Fibroblast of peridontal ligament (primary cell): ENCODE data around the gene ZNF331.
A peak's percentile ranks its signal among the peaks of the same experiment; 100 is the strongest.

Source experiments
- DNase-seq: peaks from one replicate; pipeline ENCODE4 v3.0.0-alpha.2; 2010; ENCODE audit errors: extremely low read depth

The ZNF331 gene

DNA sequence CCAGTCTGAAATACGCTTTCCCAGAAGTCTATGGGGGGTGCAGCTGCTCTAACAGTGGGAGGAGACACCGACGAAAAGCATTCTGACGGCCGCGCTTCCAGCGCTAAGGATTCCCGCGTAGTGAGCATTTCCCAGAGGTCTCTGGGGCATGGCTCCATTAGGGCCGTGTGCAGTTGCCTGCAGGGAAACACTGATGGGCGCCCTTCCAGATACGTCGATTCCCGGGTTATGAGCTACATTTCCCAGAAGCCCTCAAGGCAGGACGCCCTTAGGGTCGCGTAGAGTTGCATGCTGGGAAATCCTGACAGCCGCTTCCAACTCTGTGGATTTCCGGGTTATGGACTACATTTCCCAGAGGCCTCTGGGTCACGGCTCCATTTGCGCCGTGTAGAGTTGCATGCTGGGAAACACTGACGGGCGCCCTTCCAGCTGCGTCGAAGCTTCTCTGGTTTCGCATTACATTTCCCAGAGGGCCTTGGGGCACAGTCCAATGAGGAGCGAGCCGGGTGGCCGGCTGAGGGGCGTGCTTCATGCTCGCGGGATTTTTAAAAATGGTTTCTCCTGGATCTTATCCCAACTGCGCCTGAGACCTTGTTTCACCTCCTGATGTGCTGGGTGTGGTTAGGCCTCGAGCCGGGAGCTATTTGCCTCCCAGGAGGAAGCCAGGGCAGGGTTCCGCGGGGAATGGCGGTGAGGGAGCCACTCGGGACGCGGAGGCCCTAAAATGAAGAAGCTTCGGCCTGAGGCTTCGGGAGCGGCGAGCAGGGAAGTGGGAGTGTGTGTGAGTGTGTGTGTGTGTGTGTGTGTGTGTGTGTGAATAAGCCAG, 17.2 kb upstream of the ZNF331 start:
- peak; percentile 99 for DNase-seq

DNA sequence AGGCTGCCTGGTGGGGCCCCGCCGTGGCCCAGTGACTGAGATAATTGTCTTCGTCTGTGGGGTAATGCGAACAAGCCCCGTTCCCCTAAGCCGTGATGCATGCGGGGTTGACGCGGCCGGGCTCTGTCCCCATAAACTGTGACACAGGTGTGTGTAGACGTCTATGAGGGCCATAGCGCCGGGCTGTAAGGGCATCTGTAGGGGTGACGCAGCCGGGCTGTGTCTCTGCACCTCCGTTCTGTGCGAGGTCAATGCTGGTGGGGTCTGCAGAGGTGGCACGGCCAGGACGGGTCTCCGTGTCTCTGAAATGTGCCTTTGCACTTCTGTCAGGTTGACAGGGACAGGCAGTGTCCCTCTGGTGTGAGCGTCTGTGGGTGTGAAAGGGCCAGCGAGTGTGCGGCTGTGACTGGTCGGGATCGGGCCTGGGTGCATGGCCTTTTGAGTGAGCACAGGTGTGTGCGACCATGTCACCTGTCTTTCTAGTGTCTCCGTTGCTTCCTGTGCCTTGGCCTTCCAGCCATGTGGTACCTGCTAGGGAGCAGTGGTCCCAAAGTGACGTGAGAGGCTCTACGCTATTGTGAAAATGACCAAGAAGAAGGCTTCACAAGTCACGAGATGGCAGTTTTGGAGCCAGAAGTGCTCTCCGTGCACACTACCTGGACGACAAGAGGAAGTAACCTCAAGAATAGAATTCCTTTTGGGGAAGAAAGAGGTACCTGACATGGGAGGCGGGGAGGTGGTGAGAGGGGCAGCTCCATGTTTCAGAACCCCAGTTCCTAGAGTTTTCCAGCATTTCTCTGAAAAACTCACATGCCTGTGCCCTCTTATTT, 16.4 kb upstream of the ZNF331 start:
- no peak for DNase-seq

DNA sequence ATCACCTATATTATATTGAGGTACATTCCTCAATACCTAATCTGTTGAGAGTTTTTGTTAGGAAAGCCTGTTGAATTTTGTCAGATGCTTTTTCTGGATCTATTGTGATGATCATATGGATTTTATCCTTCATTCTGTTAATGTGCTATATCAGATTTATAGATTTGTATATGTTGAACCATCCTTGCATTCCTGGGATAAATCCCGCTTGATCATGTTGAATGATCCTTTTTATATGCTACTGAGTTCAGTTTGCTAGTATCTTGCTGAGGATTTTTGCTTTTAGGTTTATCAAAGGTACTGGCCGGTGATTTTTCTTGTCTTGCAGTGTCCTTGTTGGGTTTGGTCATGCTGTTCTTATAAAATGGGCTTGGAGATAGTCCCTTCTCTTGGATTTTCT, 12.0 kb upstream of the ZNF331 start:
- DNase-seq: no peak

DNA sequence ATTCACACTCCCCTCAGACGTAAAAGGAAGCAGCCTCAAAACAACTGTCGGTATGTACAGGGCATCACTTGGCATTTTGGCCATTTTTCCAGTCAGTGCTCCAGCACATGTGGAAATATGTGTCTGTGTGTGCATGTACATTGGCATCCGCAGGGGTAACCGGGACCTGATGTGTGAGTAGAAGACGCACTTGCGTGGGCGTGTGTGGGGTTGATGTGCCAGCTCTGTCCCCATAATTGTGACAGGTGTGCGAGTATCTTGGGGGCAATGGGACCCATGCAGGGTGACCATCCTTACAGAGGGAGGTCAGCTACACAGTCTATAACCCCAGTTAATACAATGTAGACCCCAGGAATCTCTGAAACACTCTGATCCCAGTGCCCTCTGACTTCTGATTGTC, 7.3 kb upstream of the ZNF331 start:
- no peak for DNase-seq

DNA sequence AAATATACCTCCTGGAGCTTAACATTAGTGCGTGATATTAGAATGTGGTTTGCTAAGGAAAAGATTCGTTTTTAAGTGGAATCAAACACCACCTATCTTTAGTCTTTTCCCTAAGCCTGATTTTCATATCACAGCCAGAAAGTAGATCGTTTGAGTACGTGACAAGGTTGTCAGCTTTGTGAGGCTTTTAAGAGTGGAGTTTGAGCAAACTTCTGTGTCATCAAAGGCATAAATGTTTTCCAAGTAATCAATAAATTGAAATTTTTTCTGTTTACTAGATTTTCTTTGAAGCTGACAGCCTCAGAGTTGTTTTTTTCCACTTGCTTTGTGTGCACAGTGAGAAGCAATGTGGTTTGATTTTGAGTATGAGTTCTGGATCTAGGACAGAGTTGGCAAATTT, 6.5 kb upstream of the ZNF331 start:
- no peak for DNase-seq

DNA sequence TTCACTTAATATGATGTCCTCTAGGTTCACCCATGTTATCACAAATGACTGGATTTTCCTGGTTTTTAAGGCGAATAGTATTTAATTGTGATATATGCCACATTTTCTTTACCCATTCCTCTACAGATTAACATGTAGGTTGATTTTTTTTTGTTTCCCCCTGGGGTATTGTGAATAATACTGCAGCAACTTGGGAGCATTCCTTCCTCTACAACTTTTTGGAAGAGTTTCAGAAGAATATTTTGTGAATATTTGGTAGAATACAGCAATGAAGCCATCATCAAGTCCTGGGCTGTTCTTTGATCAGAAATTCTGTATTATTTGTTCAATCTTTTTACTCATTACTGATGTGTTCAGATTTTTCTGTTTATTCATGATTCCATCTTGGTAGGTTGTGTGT, 5.6 kb upstream of the ZNF331 start:
- DNase-seq: peak; percentile 52

DNA sequence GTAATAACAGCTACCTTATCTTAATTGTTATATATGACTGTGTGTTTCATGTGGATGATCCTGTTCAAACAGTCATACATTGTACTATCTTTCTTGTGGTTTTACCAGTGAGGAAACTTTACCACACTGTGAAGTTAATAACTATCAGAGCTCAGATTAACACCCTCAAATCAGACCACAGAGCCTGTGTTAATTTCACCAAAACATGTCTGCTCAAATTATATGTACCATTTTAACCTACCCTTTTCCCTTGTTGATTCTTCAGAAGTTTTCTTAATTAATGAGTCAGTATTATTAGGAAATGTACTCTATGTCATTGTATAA, 1.8 kb upstream of the ZNF331 start:
- no peak for DNase-seq

DNA sequence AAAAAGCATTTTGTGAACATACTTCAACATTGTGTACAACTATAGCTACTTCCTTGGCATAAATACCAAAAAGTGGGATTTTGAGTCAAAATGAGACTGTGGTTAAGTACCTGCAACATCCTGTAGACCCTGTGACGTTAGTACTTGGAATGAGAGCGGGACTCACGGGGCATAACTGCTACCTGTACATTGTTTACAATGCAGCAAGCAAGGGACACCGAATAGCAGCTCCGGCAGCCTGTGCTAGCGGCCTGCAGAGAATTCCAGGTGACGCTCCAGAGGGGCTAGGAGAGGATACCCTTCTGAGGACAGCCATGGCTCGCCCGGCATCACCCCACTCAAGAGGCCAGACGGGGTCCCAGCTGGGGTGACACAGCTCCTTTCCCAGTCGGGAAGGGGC, 824 bp upstream of the ZNF331 start:
- no peak for DNase-seq

DNA sequence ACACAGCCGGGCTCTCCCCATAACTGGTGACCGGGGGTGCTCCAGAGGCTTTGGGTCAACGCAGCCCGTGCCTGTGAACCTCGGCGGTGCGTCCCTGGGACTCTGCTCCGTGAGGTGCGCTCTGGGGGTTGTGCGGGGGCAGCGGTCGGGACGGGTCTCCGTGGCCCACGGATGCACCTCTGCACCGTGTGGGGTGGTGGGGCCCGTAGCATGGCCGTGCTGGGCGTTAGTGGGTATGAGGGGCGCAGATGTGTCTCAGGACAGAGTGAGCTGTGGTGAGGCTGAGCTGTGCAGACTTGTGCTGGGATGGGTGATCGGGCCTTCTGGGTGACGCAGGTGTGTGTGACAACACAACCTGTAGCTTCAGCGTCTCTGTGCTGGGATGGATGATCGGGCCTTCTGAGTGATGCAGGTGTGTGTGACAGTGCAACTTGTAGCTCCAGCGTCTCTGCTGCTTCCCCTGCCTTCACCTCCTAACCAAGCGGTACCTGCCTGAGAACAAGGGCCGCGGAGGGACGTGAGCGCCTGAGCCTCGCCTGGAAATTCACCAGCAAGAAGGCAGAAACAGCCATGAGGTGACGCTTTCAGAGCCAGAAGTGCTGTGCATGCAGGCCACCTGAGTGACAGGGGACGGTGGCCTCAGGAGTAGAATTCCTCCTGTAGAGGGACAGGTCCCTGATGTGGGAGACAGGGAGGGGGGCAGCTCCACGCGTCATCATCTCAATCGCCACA, 599 bp downstream of the ZNF331 start:
- DNase-seq: no peak

DNA sequence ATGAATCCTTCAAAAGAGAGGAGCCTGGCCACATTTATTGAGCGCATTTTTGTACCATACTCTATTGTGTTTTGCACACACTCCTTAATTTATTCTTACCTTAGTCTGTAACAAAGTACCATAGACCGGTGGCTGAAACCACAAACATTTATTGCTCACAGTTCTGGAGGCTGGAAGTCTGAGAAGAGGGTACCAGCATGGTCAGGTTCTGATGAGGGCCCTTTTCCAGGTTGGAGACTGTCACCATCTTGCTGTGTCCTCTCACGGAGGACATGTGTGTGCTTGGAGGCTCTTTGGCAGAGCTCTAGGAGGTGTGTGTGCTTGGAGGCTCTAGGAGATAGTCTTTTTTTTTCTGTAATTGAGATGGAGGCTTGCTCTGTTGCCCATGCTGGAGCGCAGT, 2.1 kb downstream of the ZNF331 start:
- DNase-seq: no peak

DNA sequence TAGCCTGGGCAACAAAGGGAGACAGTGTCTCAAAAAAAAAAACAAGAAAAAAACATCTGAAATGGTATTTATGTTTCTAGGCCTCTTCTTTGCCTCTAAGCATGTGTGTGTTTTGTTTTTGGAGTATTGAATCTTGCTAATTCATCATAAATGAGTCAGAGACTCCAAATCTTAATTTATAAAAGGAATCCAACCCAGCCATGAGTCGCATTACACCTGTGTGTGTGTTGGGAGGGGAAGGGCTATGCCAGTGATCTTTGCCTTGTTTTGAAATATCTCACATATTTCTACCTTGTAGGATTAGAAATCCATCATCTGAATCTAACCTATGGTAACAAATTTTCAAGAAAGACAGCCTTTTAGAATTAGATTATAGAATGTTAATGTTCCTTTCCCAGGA, 4.0 kb downstream of the ZNF331 start:
- no peak for DNase-seq

DNA sequence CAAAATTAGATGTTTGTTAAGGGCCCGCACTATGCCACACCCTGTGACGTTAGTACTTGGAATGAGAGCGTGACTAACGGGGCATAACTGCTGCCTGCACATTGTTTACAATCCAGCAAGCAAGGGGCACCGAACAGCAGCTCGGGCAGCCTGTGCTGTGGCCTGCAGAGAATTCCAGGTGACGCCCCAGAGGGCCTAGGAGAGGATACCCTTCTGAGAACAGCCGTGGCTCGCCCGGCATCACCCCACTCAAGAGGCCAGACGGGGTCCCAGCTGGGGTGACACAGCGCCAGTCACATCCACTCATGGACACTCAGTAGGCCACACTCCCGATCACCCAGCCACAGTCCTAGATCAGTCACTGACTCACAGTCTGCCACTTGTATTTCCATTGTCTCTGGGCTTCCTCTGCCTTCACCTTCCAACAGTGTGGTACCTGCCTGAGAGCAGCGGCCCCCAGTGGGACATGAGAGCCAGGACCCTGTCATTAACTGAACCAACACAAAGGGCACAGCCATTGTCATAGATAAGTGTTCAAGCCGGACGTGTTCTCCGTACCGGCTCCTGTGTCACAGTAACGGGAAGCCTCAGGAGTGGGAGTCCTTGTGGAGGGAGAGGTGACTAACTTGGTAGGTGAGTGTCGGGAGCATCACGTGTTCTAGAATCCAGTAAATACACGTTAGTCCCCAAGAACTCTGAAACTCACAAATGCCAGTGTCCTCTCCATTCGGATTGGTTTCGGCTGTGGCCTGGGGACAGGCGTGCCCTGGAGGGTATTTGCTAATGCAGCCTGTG, 7.5 kb downstream of the ZNF331 start:
- peak; percentile 78 for DNase-seq

DNA sequence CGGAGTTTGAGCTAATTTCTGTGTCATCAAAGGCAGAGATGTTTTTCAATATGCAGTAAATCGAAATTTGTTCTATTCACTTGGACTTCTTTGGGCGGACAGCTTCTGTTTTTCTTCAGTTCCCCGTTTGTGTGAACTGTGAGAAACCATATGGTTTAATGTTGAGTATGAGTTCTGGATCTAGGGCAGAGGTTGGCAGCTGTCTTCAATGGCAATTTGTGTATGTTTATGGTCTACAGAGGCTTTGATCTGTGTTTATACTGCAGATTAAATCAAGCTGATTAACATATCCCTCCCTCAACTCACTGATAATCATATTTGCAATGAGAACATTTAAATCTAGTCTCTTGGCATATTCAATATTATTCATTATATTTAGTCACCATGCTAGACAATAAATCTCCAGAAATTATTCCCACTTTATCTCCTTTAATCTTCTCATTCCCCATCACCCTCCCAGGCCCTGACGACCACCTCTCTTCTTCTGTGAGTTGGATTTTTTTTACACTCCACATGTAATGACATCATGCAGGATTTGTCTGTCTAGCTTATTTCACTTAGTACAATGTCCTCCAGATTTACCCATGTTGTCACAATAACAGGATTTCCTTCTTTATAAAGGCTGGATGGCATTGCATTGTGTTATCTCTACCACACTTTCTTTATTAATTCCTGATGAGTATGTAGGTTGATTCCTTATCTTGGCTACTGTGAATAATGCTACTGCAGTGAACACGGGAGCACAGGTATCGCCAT, 9.0 kb downstream of the ZNF331 start:
- DNase-seq: no peak

DNA sequence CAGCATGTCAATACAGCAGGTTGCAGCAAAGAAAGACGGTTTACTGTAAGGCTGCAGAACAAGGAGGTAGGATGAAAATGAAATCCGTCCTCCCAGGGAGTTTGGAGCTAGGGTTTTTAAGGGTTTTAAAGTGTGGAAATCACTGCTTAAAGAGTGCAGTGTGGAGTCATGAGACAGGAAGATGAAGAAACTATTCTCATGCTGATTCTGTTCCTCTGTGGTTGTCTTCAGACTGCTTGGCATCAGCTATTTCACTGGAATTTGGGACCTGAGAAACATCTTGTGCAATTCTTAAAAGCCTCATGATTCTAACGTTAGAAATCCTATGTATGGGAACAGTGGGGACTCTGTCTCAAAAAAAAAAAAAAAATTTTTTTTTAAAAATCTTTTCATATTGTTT, 11.4 kb downstream of the ZNF331 start:
- peak; percentile 89 for DNase-seq

DNA sequence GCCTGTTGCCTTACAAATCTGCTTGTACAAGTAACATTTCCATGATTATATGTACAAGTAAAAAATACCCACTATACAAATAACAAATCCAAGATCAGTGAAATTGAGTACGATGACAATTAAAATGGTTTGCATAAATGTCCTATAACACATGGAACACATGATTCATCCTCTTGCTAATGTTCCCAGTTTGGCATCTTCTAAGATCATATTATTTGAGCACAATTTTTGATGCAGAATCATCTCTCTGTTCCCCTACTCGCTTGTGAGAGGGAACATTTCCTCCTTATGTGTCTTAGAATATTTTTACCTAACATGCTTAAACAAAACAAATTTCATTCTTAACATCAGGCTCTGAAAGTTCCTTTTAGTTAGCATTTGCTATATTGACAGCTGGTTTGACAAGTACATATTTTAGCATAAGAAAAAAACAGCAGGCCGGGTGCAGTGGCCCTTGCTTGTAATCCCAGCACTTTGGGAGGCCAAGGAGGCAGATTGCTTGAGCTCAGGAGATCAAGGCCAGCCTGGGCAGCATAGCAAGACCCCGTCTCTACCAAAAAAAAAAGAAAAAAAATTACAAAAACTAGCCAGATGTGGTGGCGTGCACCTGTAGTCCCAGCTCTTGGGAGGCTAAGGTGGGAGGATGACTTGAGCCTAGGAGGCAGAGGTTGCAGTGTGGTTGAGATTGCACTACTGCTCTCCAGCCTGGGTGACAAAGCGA, 14.2 kb downstream of the ZNF331 start:
- DNase-seq: no peak

DNA sequence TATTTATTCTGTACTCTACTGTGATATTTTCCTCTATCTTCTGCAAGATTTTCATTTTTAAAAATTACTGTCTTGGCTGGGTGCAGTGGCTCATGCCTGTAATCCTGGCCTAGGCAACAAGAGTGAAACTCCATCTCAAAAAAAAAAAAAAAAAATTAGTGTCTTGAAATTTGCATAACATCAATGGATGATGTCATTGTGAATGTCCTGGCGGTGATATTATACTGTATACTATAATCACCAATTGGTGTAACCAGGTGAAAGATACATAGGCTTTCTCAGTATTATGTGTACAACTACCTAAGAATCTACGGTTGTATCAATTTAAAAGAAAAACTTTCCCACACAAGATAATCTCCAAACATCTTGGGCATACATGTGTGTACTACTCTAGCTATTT, 15.2 kb downstream of the ZNF331 start:
- no peak for DNase-seq

DNA sequence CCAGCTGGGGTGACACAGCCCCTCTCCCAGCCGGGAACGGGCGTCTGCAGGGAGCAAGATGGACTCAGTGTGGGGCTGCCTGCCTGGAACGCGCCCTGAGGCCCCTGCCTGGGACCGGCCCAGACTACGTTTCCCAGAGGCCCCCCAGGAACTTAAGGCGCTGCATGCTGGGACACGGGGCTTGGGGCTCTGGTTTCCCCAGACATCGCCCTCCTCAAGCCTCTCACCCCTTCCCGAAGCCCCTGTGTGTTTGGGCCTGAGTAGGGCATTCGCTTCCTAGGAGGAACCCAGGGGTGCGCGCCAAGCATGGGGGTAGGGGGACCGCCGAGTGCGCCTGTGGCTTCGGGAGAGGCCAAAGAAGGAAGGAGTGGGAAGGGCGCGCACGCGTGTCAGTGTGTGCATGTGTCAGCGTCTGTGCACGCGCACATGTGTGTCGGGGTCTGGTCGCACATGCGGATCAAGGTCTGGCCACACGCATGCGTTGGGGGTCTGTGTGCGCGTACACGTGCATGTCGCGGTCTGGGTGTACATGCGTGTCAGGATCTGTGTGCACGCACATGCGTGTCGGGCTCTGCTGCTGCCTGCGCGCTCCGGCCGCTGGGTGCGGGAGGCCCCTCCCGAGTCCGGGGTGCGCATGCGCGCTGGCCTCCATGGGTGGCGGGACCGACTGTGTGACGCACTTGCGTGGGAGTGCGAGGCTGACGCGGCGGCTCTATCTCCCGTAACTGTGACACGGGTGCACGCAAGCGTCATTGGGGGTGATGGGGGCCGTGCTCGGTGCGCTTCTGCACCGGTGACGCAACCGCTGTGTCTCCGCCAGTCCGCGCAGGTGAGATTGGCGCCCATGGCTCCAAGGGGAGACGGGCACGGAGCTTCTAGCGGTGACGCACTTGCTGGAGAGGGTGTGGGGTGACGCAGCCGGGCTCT, 16.2 kb downstream of the ZNF331 start:
- peak; percentile 85 for DNase-seq

DNA sequence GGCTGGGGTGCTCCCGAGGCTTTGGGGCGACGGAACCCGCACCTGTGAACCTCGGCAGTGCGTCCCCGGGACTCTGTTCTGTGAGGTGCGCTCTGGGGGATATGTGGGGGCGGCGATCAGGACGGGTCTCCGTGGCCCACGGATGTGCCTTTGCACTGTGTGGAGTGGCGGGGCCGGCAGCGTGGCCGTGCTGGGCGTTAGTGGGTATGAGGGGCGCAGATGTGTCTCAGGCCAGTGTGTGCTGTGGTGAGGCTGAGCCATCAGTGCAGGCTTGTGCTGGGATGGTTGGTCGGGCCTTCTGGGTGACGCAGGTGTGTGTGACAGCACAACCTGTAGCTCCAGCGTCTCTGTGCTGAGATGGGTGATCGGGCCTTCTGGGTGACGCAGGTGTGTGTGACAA, 16.9 kb downstream of the ZNF331 start:
- DNase-seq: no peak

DNA sequence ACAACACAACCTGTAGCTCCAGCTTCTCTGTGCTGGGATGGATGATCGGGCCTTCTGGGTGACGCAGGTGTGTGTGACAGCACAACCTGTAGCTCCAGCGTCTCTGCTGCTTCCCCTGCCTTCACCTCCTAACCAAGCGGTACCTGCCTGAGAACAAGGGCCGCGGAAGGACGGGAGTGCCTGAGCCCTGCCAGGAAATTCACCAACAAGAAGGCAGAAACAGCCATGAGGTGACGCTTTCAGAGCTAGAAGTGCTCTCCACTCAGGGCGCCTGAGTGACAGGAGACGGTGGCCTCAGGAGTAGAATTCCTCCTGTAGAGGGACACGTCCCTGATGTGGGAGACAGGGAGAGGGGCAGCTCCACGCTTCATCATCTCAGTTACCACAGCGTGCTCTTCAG, 17.4 kb downstream of the ZNF331 start:
- DNase-seq: no peak
